Activated CD4-positive, alpha-beta T cell treated with anti-CD3 and anti-CD28 coated beads for 36 hours (primary cell): ENCODE data around the gene PUS7L. TPM values are rescaled to one million over a fixed set of nuclear protein-coding genes. Genes with fewer than 3 reads are reported as not detected.
A peak's percentile ranks its signal among the peaks of the same experiment; 100 is the strongest.

Experiments used
- ATAC-seq: fragments of 200-7000 bp; cut with Tn5 transposase; one replicate; pipeline ENCODE4 v1.10.0; 2021; ENCODE audit warnings: mild to moderate bottlenecking, moderate library complexity
- CTCF ChIA-PET: fragments of 350-600 bp; sonication (Branson Sonifier 250); formaldehyde crosslinking; loops from one replicate; lab custom pipeline; 2021; ENCODE audit warnings: antibody characterized with exemption; lab: Charles Lee
- POLR2A ChIA-PET: fragments of 350-600 bp; sonication (Branson Sonifier 250); formaldehyde crosslinking; loops from one replicate; lab custom pipeline; 2021; ENCODE audit warnings: antibody characterized with exemption, inconsistent platforms; lab: Charles Lee
- DNase-seq: peaks from one replicate; pipeline ENCODE4 v3.0.0-alpha.2; 2020
- H3K27ac Mint-ChIP-seq: one replicate; pipeline ENCODE4 v1.8.0; 2021; ENCODE audit warnings: mixed read lengths
- H3K27me3 Mint-ChIP-seq: one replicate; pipeline ENCODE4 v1.8.0; 2021; ENCODE audit warnings: mixed read lengths
- H3K36me3 Mint-ChIP-seq: one replicate; pipeline ENCODE4 v1.8.0; 2021; ENCODE audit warnings: low read depth, mixed read lengths
- H3K4me1 Mint-ChIP-seq: one replicate; pipeline ENCODE4 v1.8.0; 2021; ENCODE audit warnings: mixed read lengths
- H3K4me3 Mint-ChIP-seq: one replicate; pipeline ENCODE4 v1.8.0; 2021; ENCODE audit warnings: mild to moderate bottlenecking, moderate library complexity, mixed read lengths
- H3K9me3 Mint-ChIP-seq: one replicate; pipeline ENCODE4 v1.8.0; 2021; ENCODE audit warnings: low read depth, mixed read lengths
- intact Hi-C, 2 experiments: fragments of 100-400 bp; cut with DNase I in 1 of 2; cut with micrococcal nuclease in 1 of 2; formaldehyde crosslinking; loops; one replicate each; pipeline versions ENCODE4 v1.14.2 to v1.15.1; 2022 to 2024; cut with DNase I, micrococcal nuclease
- total RNA-seq, 2 experiments: library from RNA; stranded (reverse); gene quantifications; one replicate each; pipeline ENCODE4 v1.2.3, GENCODE V29; 2021

The PUS7L gene
- total RNA-seq: 10 to 100 TPM; 13.2 to 20.2 TPM

- DNase-seq: peak; percentile 97
- POLR2A ChIA-PET: interaction anchor here (1.6 kb wide), 1 partner anchor 47 kb away, joined by 7 read pairs; the partner anchor contains the start of gene TWF1
These were observed at the start of gene PUS7L, which contains the start of gene IRAK4 for GRCh38 chr12:43758728-43759563. TSS of gene PUS7L (minus strand) at chr12:43758790. CDS start at chr12:43755245, 3,545 bp downstream. TSS of gene IRAK4 (plus strand) at chr12:43758951. CDS start at chr12:43768112, 9,161 bp downstream.

DNA sequence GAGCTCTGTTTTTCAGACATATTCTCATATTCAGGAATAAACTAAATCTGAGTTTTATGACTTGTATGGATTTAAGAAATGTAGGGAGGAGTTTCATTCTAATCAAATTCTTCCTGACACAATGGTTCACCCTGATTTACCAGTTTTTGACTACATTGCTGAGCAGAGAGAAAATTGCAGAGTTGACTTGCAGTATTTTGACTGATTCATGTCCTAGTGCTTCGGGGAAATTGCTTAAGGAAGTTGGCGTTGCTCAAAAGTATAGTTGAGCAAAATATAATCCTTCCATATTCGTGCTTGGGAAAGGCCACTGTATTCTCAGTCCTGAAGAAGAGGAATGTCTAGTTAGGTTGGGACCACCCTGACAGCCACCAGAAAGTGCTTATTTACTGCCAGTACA lies 48.8 kb upstream of the PUS7L start:
- no peak for ATAC-seq
- H3K27me3 Mint-ChIP-seq: no peaks in the 10 kb centered on the region
- H3K36me3 Mint-ChIP-seq: peaks cover 10% of the 10 kb centered on the region
- intact Hi-C loops: loop anchor here (2.0 to 10.0 kb wide), 4 partner anchors 29 to 1480 kb away; partner anchors contain the start of genes PPHLN1 (in 1 of the 2), TMEM117 (in 1 of the 2) and ZCRB1 (in 1 of the 2)
- no peaks in the 10 kb centered on the region for H3K9me3 Mint-ChIP-seq
- H3K4me1 Mint-ChIP-seq: peaks cover 30% of the 10 kb centered on the region
- no peak for DNase-seq
- H3K27ac Mint-ChIP-seq: peak overlapping the region; percentile 100
- ChIA-PET POLR2A (interaction anchor here (0.8 kb wide), 1 partner anchor 28 kb away, joined by 3 read pairs; the partner anchor contains the start of gene TMEM117), CTCF (interaction anchor here (0.6 to 2.5 kb wide), 6 partner anchors 9 to 75 kb away, joined by 3 to 12 read pairs (median 8); no protein-coding TSS in a partner anchor)
- peak overlapping the region; percentile 88 for H3K4me3 Mint-ChIP-seq

More at GRCh38 chr12:43758728-43759563, at the start of gene PUS7L, which contains the start of gene IRAK4:
- Mint-ChIP-seq H3K4me1 (peaks cover 66% of the 10 kb centered on the region), H3K36me3 (peaks cover 53% of the 10 kb centered on the region), H3K4me3 (peak within 1 kb of the TSS; percentile 95), H3K27ac (peak within 1 kb of the TSS; percentile 99), H3K27me3 (no peaks in the 10 kb centered on the region), H3K9me3 (no peaks in the 10 kb centered on the region)
- ATAC-seq: peak; percentile 94
- CTCF ChIA-PET: interaction anchor here (0.6 to 1.2 kb wide), 9 partner anchors 11 to 993 kb away, joined by 3 to 8 read pairs (median 3); no protein-coding TSS in a partner anchor
- intact Hi-C loops: loop anchor here (1.0 to 10.0 kb wide), 6 partner anchors 29 to 1520 kb away; partner anchors contain the start of genes TWF1 (in 2 of the 2), TMEM117 (in 1 of the 2) and YAF2 (in 1 of the 2)

DNA sequence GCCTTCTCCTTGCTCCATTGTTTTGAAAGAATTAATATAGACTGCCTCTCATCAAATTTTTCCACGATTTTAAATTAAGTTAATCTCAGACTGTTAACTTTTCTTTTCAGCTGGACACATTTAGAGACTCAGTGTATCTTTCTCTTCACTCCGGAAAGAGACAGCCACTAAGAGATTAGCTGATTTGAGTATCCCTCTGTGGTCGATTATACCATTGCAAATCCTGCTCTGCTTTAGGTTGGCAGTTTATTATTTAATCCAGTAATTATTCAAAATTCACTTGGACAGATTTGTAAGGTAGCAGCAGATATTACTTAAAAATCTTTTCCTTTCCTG lies 48.1 kb upstream of the PUS7L start:
- Mint-ChIP-seq H3K27me3 (no peaks in the 10 kb centered on the region), H3K4me3 (peak overlapping the region; percentile 88)

GRCh38 chr12:43805860-43806736 lies 47.5 kb upstream of the PUS7L start, which contains the start of gene TWF1:
TSS of gene TWF1 (minus strand) at chr12:43806317. CDS start at chr12:43806245, 72 bp downstream.
- ATAC-seq (peak; percentile 94), DNase-seq (peak; percentile 93)
- peaks cover 16% of the 10 kb centered on the region for H3K36me3 Mint-ChIP-seq
- peak within 1 kb of the TSS; percentile 100 for H3K27ac Mint-ChIP-seq
- no peaks in the 10 kb centered on the region for H3K27me3 Mint-ChIP-seq
- CTCF ChIA-PET: interaction anchor here (0.6 to 2.5 kb wide), 10 partner anchors 9 to 1407 kb away, joined by 3 to 12 read pairs (median 4); no protein-coding TSS in a partner anchor
- no peaks in the 10 kb centered on the region for H3K9me3 Mint-ChIP-seq
- intact Hi-C loops: loop anchor here (1.0 to 10.0 kb wide), 7 partner anchors 30 to 1479 kb away; partner anchors contain the start of genes IRAK4 (in 2 of the 2), PUS7L (in 2 of the 2), TMEM117 (in 2 of the 2) and PPHLN1 (in 1 of the 2)
- H3K4me3 Mint-ChIP-seq: peak within 1 kb of the TSS; percentile 88
- POLR2A ChIA-PET: interaction anchor here (0.7 to 1.0 kb wide), 3 partner anchors 30 to 47 kb away, joined by 3 to 7 read pairs (median 3); partner anchors contain the start of genes IRAK4, PUS7L and TMEM117
- peaks cover 28% of the 10 kb centered on the region for H3K4me1 Mint-ChIP-seq

More for the DNA sequence above, 48.1 kb upstream of the PUS7L start:
- peak overlapping the region; percentile 100 for H3K27ac Mint-ChIP-seq
- CTCF ChIA-PET: interaction anchor here (0.6 to 2.5 kb wide), 7 partner anchors 9 to 76 kb away, joined by 3 to 12 read pairs (median 6); no protein-coding TSS in a partner anchor
- intact Hi-C loops: loop anchor here (1.0 to 10.0 kb wide), 6 partner anchors 30 to 1479 kb away; partner anchors contain the start of genes IRAK4 (in 2 of the 2), PUS7L (in 2 of the 2), TMEM117 (in 2 of the 2) and PPHLN1 (in 1 of the 2)
- peaks cover 15% of the 10 kb centered on the region for H3K36me3 Mint-ChIP-seq
- ATAC-seq (no peak), DNase-seq (no peak)
- peaks cover 30% of the 10 kb centered on the region for H3K4me1 Mint-ChIP-seq
- POLR2A ChIA-PET: interaction anchor here (0.8 to 1.0 kb wide), 3 partner anchors 29 to 47 kb away, joined by 3 to 7 read pairs (median 3); partner anchors contain the start of genes IRAK4, PUS7L and TMEM117
- no peaks in the 10 kb centered on the region for H3K9me3 Mint-ChIP-seq

DNA sequence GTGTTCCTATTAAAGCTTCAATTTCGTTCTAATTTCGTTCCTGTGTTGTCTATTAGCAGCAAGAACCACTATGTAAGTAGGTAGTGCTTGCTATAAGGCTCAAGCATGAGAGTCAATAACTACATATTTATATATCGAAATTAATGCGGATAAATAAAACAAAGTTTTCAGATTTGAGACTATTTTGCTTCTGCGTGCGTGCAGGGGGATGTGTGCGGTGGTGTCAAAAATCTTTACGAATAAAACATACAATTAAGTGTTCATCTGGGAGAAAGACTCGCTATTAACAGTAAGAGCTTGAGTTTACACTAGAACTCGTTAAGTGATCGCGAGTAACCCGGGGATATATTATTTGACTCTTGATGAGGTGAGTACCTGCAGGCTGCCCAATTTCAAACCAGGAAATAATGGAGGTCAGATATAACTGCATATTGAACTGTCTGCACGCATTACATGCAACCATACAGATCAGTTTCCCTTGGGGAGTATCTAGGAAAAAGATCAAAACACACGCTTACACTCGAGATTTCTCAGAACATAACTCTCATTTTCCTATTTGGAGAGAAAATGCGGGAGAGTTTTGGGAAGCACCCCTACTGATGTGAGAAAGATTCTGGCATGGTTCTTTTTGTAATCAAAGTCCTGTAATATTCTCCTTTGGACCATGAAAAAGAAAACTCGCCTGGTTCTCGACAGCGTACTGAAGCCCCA lies 46.7 kb upstream of the PUS7L start:
- peak; percentile 11 for DNase-seq
- Mint-ChIP-seq H3K27me3 (no peaks in the 10 kb centered on the region), H3K4me3 (peak overlapping the region; percentile 88), H3K9me3 (no peaks in the 10 kb centered on the region), H3K27ac (peak overlapping the region; percentile 100), H3K4me1 (peaks cover 26% of the 10 kb centered on the region), H3K36me3 (peaks cover 17% of the 10 kb centered on the region)
- intact Hi-C loops: loop anchor here (1.0 to 10.0 kb wide), 4 partner anchors 77 to 1478 kb away; partner anchors contain the start of genes PPHLN1 (in 1 of the 2) and ZCRB1 (in 1 of the 2)
- ChIA-PET POLR2A (interaction anchor here (0.7 to 1.0 kb wide), 2 partner anchors 31 to 46 kb away, joined by 3 to 7 read pairs; partner anchors contain the start of genes IRAK4, PUS7L and TMEM117), CTCF (interaction anchor here (0.6 to 2.5 kb wide), 12 partner anchors 8 to 1408 kb away, joined by 3 to 12 read pairs (median 3); partner anchors contain the start of gene IRAK4)
- ATAC-seq: peak; percentile 24

DNA sequence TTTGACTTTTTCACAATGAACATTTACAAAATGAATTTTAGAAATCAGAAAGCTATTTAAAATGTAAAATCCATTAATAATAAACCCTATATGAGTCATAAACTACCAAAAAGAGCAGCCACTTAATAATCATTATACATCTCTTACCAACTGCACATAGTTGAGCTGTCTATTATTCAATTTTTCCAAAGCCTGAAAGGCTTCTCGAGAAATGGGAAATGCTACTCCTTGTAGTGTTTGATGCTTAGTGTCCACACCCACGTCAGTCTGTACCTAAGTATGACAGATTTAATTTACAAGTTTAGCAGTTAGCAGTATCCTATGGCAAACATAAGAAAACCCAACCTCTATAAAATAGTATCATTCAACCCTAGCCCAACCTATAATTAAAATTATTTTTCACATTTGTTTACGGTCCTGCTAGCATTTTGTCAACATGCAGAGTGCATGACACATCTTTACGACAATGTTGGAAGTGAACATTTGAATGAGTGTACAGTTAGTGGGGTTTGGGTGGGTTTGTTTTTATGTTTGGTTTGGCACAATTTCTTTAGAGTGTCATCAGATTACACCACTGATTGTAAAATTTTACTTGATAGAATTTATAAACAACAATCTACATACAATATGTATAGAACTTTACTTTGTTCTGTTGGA lies 39.1 kb upstream of the PUS7L start:
- H3K36me3 Mint-ChIP-seq: peaks cover 31% of the 10 kb centered on the region
- POLR2A ChIA-PET: no interaction called here
- ATAC-seq: peak; percentile 19
- no peak for DNase-seq
- H3K27me3 Mint-ChIP-seq: no peaks in the 10 kb centered on the region
- H3K4me1 Mint-ChIP-seq: peaks cover 5% of the 10 kb centered on the region
- no peak overlapping the region for H3K4me3 Mint-ChIP-seq
- intact Hi-C loops: no loop called here
- no peak overlapping the region for H3K27ac Mint-ChIP-seq
- CTCF ChIA-PET: interaction anchor here (0.5 to 2.0 kb wide), 6 partner anchors 8 to 78 kb away, joined by 3 to 4 read pairs (median 4); no protein-coding TSS in a partner anchor
- H3K9me3 Mint-ChIP-seq: no peaks in the 10 kb centered on the region

- no peak for ATAC-seq
- peak overlapping the region; percentile 21 for H3K27ac Mint-ChIP-seq
These were observed 37.2 kb upstream of the PUS7L start for GRCh38 chr12:43795716-43796280.

DNA sequence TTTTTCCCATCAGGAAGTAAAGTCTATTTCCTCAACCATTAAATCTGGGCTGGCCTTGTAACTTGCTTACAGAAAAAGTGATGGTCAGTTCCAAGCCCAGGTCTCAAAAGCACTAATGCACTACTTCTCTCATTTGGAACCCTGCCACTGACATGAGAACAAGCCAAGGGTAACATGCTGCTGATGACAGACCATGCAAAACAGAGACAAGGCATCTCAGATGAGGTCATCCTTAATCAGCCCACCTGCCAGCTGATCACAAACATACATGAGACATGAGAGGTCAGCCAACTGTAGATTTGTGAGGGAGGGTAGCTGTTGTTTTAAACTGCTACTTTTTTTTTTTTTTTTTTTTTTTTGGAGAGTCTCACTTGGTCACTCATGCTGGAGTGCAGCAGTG lies 31.4 kb upstream of the PUS7L start:
- Mint-ChIP-seq H3K36me3 (peaks cover 15% of the 10 kb centered on the region), H3K4me1 (no peaks in the 10 kb centered on the region), H3K27ac (no peak overlapping the region), H3K4me3 (no peak overlapping the region), H3K27me3 (no peaks in the 10 kb centered on the region), H3K9me3 (no peaks in the 10 kb centered on the region)
- ATAC-seq (no peak), DNase-seq (no peak)
- intact Hi-C loops: no loop called here
- ChIA-PET CTCF (no interaction called here), POLR2A (interaction anchor here (0.6 kb wide), 1 partner anchor 130 kb away, joined by 3 read pairs; no protein-coding TSS in a partner anchor)

More at GRCh38 chr12:43795716-43796280, 37.2 kb upstream of the PUS7L start:
- DNase-seq: no peak
- POLR2A ChIA-PET: no interaction called here
- H3K4me1 Mint-ChIP-seq: peaks cover 5% of the 10 kb centered on the region
- no peaks in the 10 kb centered on the region for H3K27me3 Mint-ChIP-seq
- H3K9me3 Mint-ChIP-seq: no peaks in the 10 kb centered on the region
- CTCF ChIA-PET: interaction anchor here (1.6 kb wide), 1 partner anchor 20 kb away, joined by 4 read pairs; no protein-coding TSS in a partner anchor
- H3K36me3 Mint-ChIP-seq: peaks cover 24% of the 10 kb centered on the region
- intact Hi-C loops: no loop called here
- no peak overlapping the region for H3K4me3 Mint-ChIP-seq
